ENCODE measurements around the gene SPNS3. TPM values are rescaled to one million over a fixed set of nuclear protein-coding genes. Genes with fewer than 3 reads are reported as not detected.
A peak's percentile ranks its signal among the peaks of the same experiment; 100 is the strongest.

Gene SPNS3
- total and polyA plus RNA-seq, 4 donors: 0.16 to 2.3 (median 0.24) TPM

GRCh38 chr17:4445731-4446130, 12.0 kb downstream of the SPNS3 start:
- WGBS: 91% methylated on average over 13 of the region's 13 CpGs
- no peak overlapping the region for H3K27ac ChIP-seq (ENCODE audit: low read depth in 1 of 2, low read length in 2 of 2)
- H3K36me3 ChIP-seq (ENCODE audit: control insufficient read depth in 4 of 4, insufficient read depth in 3 of 4, low read depth in 1 of 4, low read length in 3 of 4): no peaks in the 10 kb centered on the region
- H3K4me1 ChIP-seq (ENCODE audit: control insufficient read depth in 4 of 4, insufficient read depth in 4 of 4, low read length in 3 of 4): peaks cover 7 to 19% (median 13%) of the 10 kb centered on the region in 4 donors
- no peaks in the 10 kb centered on the region for H3K27me3 ChIP-seq (ENCODE audit: control insufficient read depth in 4 of 4, insufficient read depth in 4 of 4, low read length in 3 of 4)
- no peak overlapping the region for H3K9ac ChIP-seq (ENCODE audit: low read depth in 1 of 2, low read length in 2 of 2)
- H3K9me3 ChIP-seq (ENCODE audit: control insufficient read depth in 4 of 4, low read length in 3 of 4): no peaks in the 10 kb centered on the region
- DNase-seq (ENCODE audit: low spot score): no peak
- TF ChIP-seq EGR1 (IDR thresholded peaks at IDR 0.05; ENCODE audit: low read depth in 2 of 2): no peak
- TF ChIP-seq SP1 (IDR thresholded peaks at IDR 0.05): no peak
- TF ChIP-seq MAX (IDR thresholded peaks at IDR 0.05): no peak
- no peak for TF ChIP-seq NR2F2 (IDR thresholded peaks at IDR 0.05)
- H3K4me3 ChIP-seq (ENCODE audit: low read depth in 1 of 3, low read length in 3 of 3): no peak overlapping the region

DNA sequence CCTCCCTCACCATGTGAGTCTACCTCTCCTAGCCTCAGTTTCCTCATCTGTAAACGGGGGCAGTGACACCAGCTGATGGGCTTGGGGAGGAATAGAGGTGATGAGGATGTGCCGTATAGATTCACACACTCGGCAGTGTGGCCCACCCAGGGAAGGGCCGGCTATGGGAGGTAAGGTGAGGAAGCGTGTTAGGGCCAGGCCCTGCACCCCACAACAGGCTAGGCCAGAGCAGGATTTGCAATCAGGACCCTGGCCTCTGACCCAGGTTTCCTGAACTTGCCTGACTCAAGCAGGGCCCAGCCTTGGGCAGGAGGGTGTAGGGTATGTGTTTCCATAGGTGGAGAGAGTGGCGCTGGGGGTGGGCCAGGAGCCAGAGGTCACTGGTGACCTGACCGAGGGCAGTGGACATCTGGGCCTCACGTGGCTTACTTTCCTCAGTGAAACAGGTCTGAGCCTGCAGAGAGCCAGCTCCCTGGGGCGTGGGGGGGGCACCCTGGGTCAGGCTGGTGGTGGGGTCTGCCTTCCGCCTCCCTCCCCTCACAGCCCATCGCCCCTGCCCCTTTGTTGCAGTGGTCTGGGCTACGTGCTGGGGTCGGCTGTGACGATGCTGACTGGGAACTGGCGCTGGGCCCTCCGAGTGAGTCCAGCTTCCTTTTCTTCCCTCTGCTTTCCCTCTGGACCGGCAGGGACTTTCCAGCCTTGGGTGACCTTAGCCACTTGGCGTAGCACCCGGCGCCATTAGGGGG, 12.8 kb downstream of the SPNS3 start:
- Histone ChIP-seq H3K36me3 (ENCODE audit: control insufficient read depth in 4 of 4, insufficient read depth in 3 of 4, low read depth in 1 of 4, low read length in 3 of 4) (no peaks in the 10 kb centered on the region), H3K27me3 (ENCODE audit: control insufficient read depth in 4 of 4, insufficient read depth in 4 of 4, low read length in 3 of 4) (no peaks in the 10 kb centered on the region), H3K4me3 (ENCODE audit: low read depth in 1 of 3, low read length in 3 of 3) (no peak overlapping the region), H3K4me1 (ENCODE audit: control insufficient read depth in 4 of 4, insufficient read depth in 4 of 4, low read length in 3 of 4) (peaks cover 7 to 16% (median 13%) of the 10 kb centered on the region in 4 donors), H3K9me3 (ENCODE audit: control insufficient read depth in 4 of 4, low read length in 3 of 4) (no peaks in the 10 kb centered on the region), H3K27ac (ENCODE audit: low read depth in 1 of 2, low read length in 2 of 2) (peak overlapping the region in 1 of 2 donors; percentile 13), H3K9ac (ENCODE audit: low read depth in 1 of 2, low read length in 2 of 2) (no peak overlapping the region)
- DNase-seq (ENCODE audit: low spot score): no peak
- 75% methylated on average over 20 of the region's 20 CpGs for WGBS
- TF ChIP-seq HNF4A (conservative IDR thresholded peaks at IDR 0.05) (no peak), EGR1 (IDR thresholded peaks at IDR 0.05; ENCODE audit: low read depth in 2 of 2) (no peak), FOXA2 (IDR thresholded peaks at IDR 0.05) (no peak)

- Histone ChIP-seq H3K4me1 (ENCODE audit: control insufficient read depth in 4 of 4, insufficient read depth in 4 of 4, low read length in 3 of 4) (peaks cover 7 to 16% (median 13%) of the 10 kb centered on the region in 4 donors), H3K9ac (ENCODE audit: low read depth in 1 of 2, low read length in 2 of 2) (no peak overlapping the region), H3K27me3 (ENCODE audit: control insufficient read depth in 4 of 4, insufficient read depth in 4 of 4, low read length in 3 of 4) (no peaks in the 10 kb centered on the region), H3K4me3 (ENCODE audit: low read depth in 1 of 3, low read length in 3 of 3) (no peak overlapping the region), H3K9me3 (ENCODE audit: control insufficient read depth in 4 of 4, low read length in 3 of 4) (no peaks in the 10 kb centered on the region), H3K27ac (ENCODE audit: low read depth in 1 of 2, low read length in 2 of 2) (no peak overlapping the region), H3K36me3 (ENCODE audit: control insufficient read depth in 4 of 4, insufficient read depth in 3 of 4, low read depth in 1 of 4, low read length in 3 of 4) (no peaks in the 10 kb centered on the region)
- 75% methylated on average over 11 of the region's 11 CpGs for WGBS
- no peak for TF ChIP-seq ATF3 (IDR thresholded peaks at IDR 0.05)
- no peak for TF ChIP-seq REST (IDR thresholded peaks at IDR 0.05)
- no peak for TF ChIP-seq JUND (IDR thresholded peaks at IDR 0.05)
- no peak for TF ChIP-seq MAX (IDR thresholded peaks at IDR 0.05)
- TF ChIP-seq RXRA (IDR thresholded peaks at IDR 0.05): no peak
- no peak for TF ChIP-seq FOXA1 (IDR thresholded peaks at IDR 0.05)
- no peak for DNase-seq (ENCODE audit: low spot score)
Measured at GRCh38 chr17:4448197-4448980, 14.6 kb downstream of the SPNS3 start.

Measured in liver (tissue), 9 donors.